Activated T-helper 2 cell treated with anti-CD3 and anti-CD28 coated beads, Interferon-gamma antibody, Interleukin-2, Interleukin-4, amounts not matched to agents 10 μg/mL and 5 μg/mL and 100 μg/mL, durations not matched to agents 14 hours and 24 hours and 36 hours (primary cell): ENCODE measurements around the gene RNF32. TPM values are rescaled to one million over a fixed set of nuclear protein-coding genes. Genes with fewer than 3 reads are reported as not detected.

Experiments
- DNase-seq: peaks from one replicate; pipeline ENCODE4 v3.0.0; 2021; ENCODE audit warnings: low spot score
- H3K27ac Mint-ChIP-seq: one replicate; pipeline ENCODE4 v1.8.0; 2021; ENCODE audit warnings: mixed read lengths
- H3K27me3 Mint-ChIP-seq: one replicate; pipeline ENCODE4 v1.8.0; 2021; ENCODE audit warnings: low read depth, mixed read lengths
- H3K36me3 Mint-ChIP-seq: one replicate; pipeline ENCODE4 v1.8.0; 2021; ENCODE audit warnings: low read depth, mixed read lengths
- H3K4me1 Mint-ChIP-seq: one replicate; pipeline ENCODE4 v1.8.0; 2021; ENCODE audit warnings: low read depth, mixed read lengths
- H3K4me3 Mint-ChIP-seq: one replicate; pipeline ENCODE4 v1.8.0; 2021; ENCODE audit warnings: low read depth, mild to moderate bottlenecking, moderate library complexity, mixed read lengths
- H3K9me3 Mint-ChIP-seq: one replicate; pipeline ENCODE4 v1.8.0; 2021; ENCODE audit warnings: mixed read lengths
- intact Hi-C: fragments of 100-400 bp; cut with micrococcal nuclease; formaldehyde crosslinking; loops from one replicate; pipeline ENCODE4 v1.15.1; 2023
- total RNA-seq: library from RNA; stranded (reverse); gene quantifications from 2 replicates; pipeline ENCODE4 v1.2.3, GENCODE V29; 2022

The RNF32 gene
- total RNA-seq, 1 donor from 2014 or later = 2.9 TPM

- DNase-seq = no peak
- no peaks in the 10 kb centered on the region for H3K27me3 Mint-ChIP-seq
- peaks cover 31% of the 10 kb centered on the region for H3K4me1 Mint-ChIP-seq
- no peak overlapping the region for H3K27ac Mint-ChIP-seq
- H3K9me3 Mint-ChIP-seq = no peaks in the 10 kb centered on the region
- H3K36me3 Mint-ChIP-seq = peaks cover 3% of the 10 kb centered on the region
- no peak overlapping the region for H3K4me3 Mint-ChIP-seq
- intact Hi-C loops = no loop called here
Measured at GRCh38 chr7:156657681-156658080, 17.1 kb downstream of the RNF32 start.

- no peak for DNase-seq
- H3K27ac Mint-ChIP-seq = no peak overlapping the region
- no peaks in the 10 kb centered on the region for H3K27me3 Mint-ChIP-seq
- peaks cover 6% of the 10 kb centered on the region for H3K36me3 Mint-ChIP-seq
- intact Hi-C loops = no loop called here
- H3K9me3 Mint-ChIP-seq = no peaks in the 10 kb centered on the region
- peaks cover 31% of the 10 kb centered on the region for H3K4me1 Mint-ChIP-seq
- H3K4me3 Mint-ChIP-seq = no peak overlapping the region
Measured at GRCh38 chr7:156659203-156659602, 18.6 kb downstream of the RNF32 start.

GRCh38 chr7:156659961-156660360 is 19.4 kb downstream of the RNF32 start:
- Mint-ChIP-seq H3K27ac (no peak overlapping the region), H3K27me3 (no peaks in the 10 kb centered on the region), H3K4me1 (peaks cover 26% of the 10 kb centered on the region), H3K9me3 (no peaks in the 10 kb centered on the region), H3K4me3 (no peak overlapping the region), H3K36me3 (peaks cover 6% of the 10 kb centered on the region)
- no peak for DNase-seq
- intact Hi-C loops = no loop called here

- Mint-ChIP-seq H3K4me1 (peaks cover 22% of the 10 kb centered on the region), H3K27ac (no peak overlapping the region), H3K36me3 (peaks cover 6% of the 10 kb centered on the region), H3K9me3 (no peaks in the 10 kb centered on the region), H3K4me3 (no peak overlapping the region), H3K27me3 (no peaks in the 10 kb centered on the region)
- DNase-seq = no peak
- intact Hi-C loops = no loop called here
Measured at GRCh38 chr7:156661637-156662036, 21.1 kb downstream of the RNF32 start.

- peaks cover 6% of the 10 kb centered on the region for H3K36me3 Mint-ChIP-seq
- H3K27ac Mint-ChIP-seq = no peak overlapping the region
- no peak for DNase-seq
- H3K9me3 Mint-ChIP-seq = no peaks in the 10 kb centered on the region
- H3K4me1 Mint-ChIP-seq = peaks cover 27% of the 10 kb centered on the region
- intact Hi-C loops = no loop called here
- no peaks in the 10 kb centered on the region for H3K27me3 Mint-ChIP-seq
- no peak overlapping the region for H3K4me3 Mint-ChIP-seq
Measured at GRCh38 chr7:156662277-156662676, 21.7 kb downstream of the RNF32 start.

GRCh38 chr7:156665101-156665500 is 24.5 kb downstream of the RNF32 start:
- Mint-ChIP-seq H3K4me1 (peaks cover 19% of the 10 kb centered on the region), H3K27me3 (no peaks in the 10 kb centered on the region), H3K4me3 (no peak overlapping the region), H3K27ac (no peak overlapping the region), H3K36me3 (peaks cover 15% of the 10 kb centered on the region), H3K9me3 (no peaks in the 10 kb centered on the region)
- no peak for DNase-seq
- intact Hi-C loops = no loop called here

GRCh38 chr7:156666368-156667109 is 26.0 kb downstream of the RNF32 start:
- H3K27me3 Mint-ChIP-seq = no peaks in the 10 kb centered on the region
- intact Hi-C loops = no loop called here
- no peaks in the 10 kb centered on the region for H3K9me3 Mint-ChIP-seq
- H3K27ac Mint-ChIP-seq = peak overlapping the region; percentile 38
- no peak for DNase-seq
- H3K36me3 Mint-ChIP-seq = peaks cover 23% of the 10 kb centered on the region
- H3K4me3 Mint-ChIP-seq = no peak overlapping the region
- H3K4me1 Mint-ChIP-seq = peaks cover 17% of the 10 kb centered on the region

GRCh38 chr7:156667110-156667426 is 26.5 kb downstream of the RNF32 start:
- peaks cover 23% of the 10 kb centered on the region for H3K36me3 Mint-ChIP-seq
- H3K4me1 Mint-ChIP-seq = peaks cover 15% of the 10 kb centered on the region
- peak overlapping the region; percentile 16 for H3K27ac Mint-ChIP-seq
- H3K4me3 Mint-ChIP-seq = no peak overlapping the region
- H3K27me3 Mint-ChIP-seq = no peaks in the 10 kb centered on the region
- H3K9me3 Mint-ChIP-seq = no peaks in the 10 kb centered on the region
- no peak for DNase-seq
- intact Hi-C loops = no loop called here

- Mint-ChIP-seq H3K4me1 (peaks cover 13% of the 10 kb centered on the region), H3K36me3 (peaks cover 23% of the 10 kb centered on the region), H3K9me3 (no peaks in the 10 kb centered on the region), H3K27me3 (no peaks in the 10 kb centered on the region), H3K4me3 (no peak overlapping the region), H3K27ac (no peak overlapping the region)
- intact Hi-C loops = no loop called here
- DNase-seq = no peak
Measured at GRCh38 chr7:156668130-156668741, 27.7 kb downstream of the RNF32 start.

GRCh38 chr7:156669035-156669828 is 28.7 kb downstream of the RNF32 start:
- Mint-ChIP-seq H3K27ac (no peak overlapping the region), H3K9me3 (no peaks in the 10 kb centered on the region), H3K4me3 (no peak overlapping the region), H3K36me3 (peaks cover 20% of the 10 kb centered on the region), H3K4me1 (peaks cover 13% of the 10 kb centered on the region), H3K27me3 (no peaks in the 10 kb centered on the region)
- DNase-seq = no peak
- intact Hi-C loops = no loop called here

- H3K36me3 Mint-ChIP-seq = peaks cover 42% of the 10 kb centered on the region
- H3K27me3 Mint-ChIP-seq = no peaks in the 10 kb centered on the region
- no peak for DNase-seq
- H3K9me3 Mint-ChIP-seq = no peaks in the 10 kb centered on the region
- H3K4me3 Mint-ChIP-seq = no peak overlapping the region
- H3K27ac Mint-ChIP-seq = no peak overlapping the region
- intact Hi-C loops = no loop called here
- H3K4me1 Mint-ChIP-seq = peaks cover 4% of the 10 kb centered on the region
Measured at GRCh38 chr7:156673454-156673853, 32.9 kb downstream of the RNF32 start.

- intact Hi-C loops = no loop called here
- Mint-ChIP-seq H3K36me3 (peaks cover 44% of the 10 kb centered on the region), H3K27ac (no peak overlapping the region), H3K4me3 (no peak overlapping the region), H3K4me1 (peaks cover 4% of the 10 kb centered on the region), H3K9me3 (no peaks in the 10 kb centered on the region), H3K27me3 (no peaks in the 10 kb centered on the region)
- DNase-seq = no peak
Measured at GRCh38 chr7:156673902-156674301, 33.3 kb downstream of the RNF32 start.

- Mint-ChIP-seq H3K27ac (no peak overlapping the region), H3K36me3 (peaks cover 42% of the 10 kb centered on the region), H3K4me3 (no peak overlapping the region), H3K9me3 (no peaks in the 10 kb centered on the region), H3K4me1 (peaks cover 9% of the 10 kb centered on the region), H3K27me3 (no peaks in the 10 kb centered on the region)
- DNase-seq = no peak
- intact Hi-C loops = no loop called here
Measured at GRCh38 chr7:156675721-156676120, 35.1 kb downstream of the RNF32 start.
